Natural killer cell (primary cell): ENCODE measurements around the gene COG5. TPM values are rescaled to one million over a fixed set of nuclear protein-coding genes. Genes with fewer than 3 reads are reported as not detected.

Experiments
- ATAC-seq, 3 donors: fragments of 150-1000 bp in 2 of 3; fragments of 200-7000 bp in 1 of 3; cut with Tn5 transposase; 1 replicate in 1 of 3; 2 replicates in 2 of 3; pipeline ENCODE4 v1.10.0; 2021; ENCODE audit warnings: mild to moderate bottlenecking in 2 of 3, moderate library complexity in 2 of 3
- DNase-seq, 2 donors: peaks; one replicate each; pipeline versions ENCODE4 v3.0.0 to v3.0.0-alpha.2; 2013 to 2021; ENCODE audit warnings: mixed read lengths in 1 of 2
- H3K27ac ChIP-seq: one replicate; pipeline ENCODE4 v1.5.1; 2013; ENCODE audit warnings: mild to moderate bottlenecking, low read length
- H3K27me3 ChIP-seq: one replicate; pipeline ENCODE4 v1.6.1; 2013; ENCODE audit warnings: low read length; ENCODE audit not compliant: control insufficient read depth, insufficient read depth
- H3K36me3 ChIP-seq: one replicate; pipeline ENCODE4 v1.6.1; 2013; ENCODE audit warnings: low read length; ENCODE audit not compliant: control insufficient read depth, insufficient read depth
- H3K4me1 ChIP-seq: one replicate; pipeline ENCODE4 v1.6.1; 2013; ENCODE audit warnings: low read length; ENCODE audit not compliant: control insufficient read depth, insufficient read depth
- H3K4me3 ChIP-seq: one replicate; pipeline ENCODE4 v1.5.1; 2013; ENCODE audit warnings: low read length
- H3K9me3 ChIP-seq: one replicate; pipeline ENCODE4 v1.6.1; 2013; ENCODE audit warnings: low read length; ENCODE audit not compliant: control insufficient read depth, insufficient read depth
- H3K27ac Mint-ChIP-seq, 2 donors: one replicate each; pipeline ENCODE4 v1.8.0; 2022; ENCODE audit warnings: mild to moderate bottlenecking in 2 of 2, mixed read lengths in 2 of 2, moderate library complexity in 1 of 2
- H3K27me3 Mint-ChIP-seq, 2 donors: one replicate each; pipeline ENCODE4 v1.8.0; 2022; ENCODE audit warnings: low read depth in 2 of 2, mixed read lengths in 2 of 2
- H3K36me3 Mint-ChIP-seq: one replicate; pipeline ENCODE4 v1.8.0; 2022; ENCODE audit warnings: mixed read lengths
- H3K4me1 Mint-ChIP-seq, 2 donors: one replicate each; pipeline ENCODE4 v1.8.0; 2022; ENCODE audit warnings: mixed read lengths in 2 of 2
- H3K4me3 Mint-ChIP-seq: one replicate; pipeline ENCODE4 v1.8.0; 2022; ENCODE audit warnings: mild to moderate bottlenecking, moderate library complexity, mixed read lengths
- H3K9me3 Mint-ChIP-seq, 2 donors: one replicate each; pipeline ENCODE4 v1.8.0; 2022; ENCODE audit warnings: mixed read lengths in 2 of 2
- WGBS: methylation state at CpG from one replicate; pipeline ENCODE4 v1.1.7; 2013; ENCODE audit warnings: missing lambda C conversion rate; ENCODE audit not compliant: insufficient coverage; 5-methylcytosine and 5-hydroxymethylcytosine counted together
- intact Hi-C: fragments of 100-400 bp; cut with micrococcal nuclease; formaldehyde crosslinking; loops from one replicate; pipeline ENCODE4 v1.14.2; 2022
- total RNA-seq, 4 donors: library from RNA; stranded (reverse); fragments of 120-200 nt in 1 of 4; gene quantifications; one replicate each; pipeline versions ENCODE4 v1.2.3 to v1.2.4, GENCODE V29; 2013 to 2022
- TF ChIP-seq, protein P1 (sequence below): fragments of 200-600 bp; IDR thresholded peaks from one replicate; pipeline ENCODE4 v1.8.0; 2022; ENCODE audit warnings: antibody characterized with exemption

COG5 gene
- total RNA-seq, 3 donors from 2014 or later (not counting 1 experiment from before 2014, with no cell fraction given): 49.2 to 54.6 (median 54.2) TPM

GRCh38 chr7:107609811-107610261 lies 46.1 kb upstream of the COG5 start:
- Histone ChIP-seq H3K4me3 (no peak overlapping the region), H3K27me3 (no peaks in the 10 kb centered on the region), H3K36me3 (peaks cover 17% of the 10 kb centered on the region), H3K9me3 (no peaks in the 10 kb centered on the region), H3K27ac (no peak overlapping the region), H3K4me1 (no peaks in the 10 kb centered on the region)
- DNase-seq: no peak
- WGBS: 96% methylated on average over 3 of the region's 4 CpGs
- Mint-ChIP-seq H3K9me3 (no peaks in the 10 kb centered on the region), H3K4me3 (no peak overlapping the region), H3K27ac (no peak overlapping the region), H3K27me3 (no peaks in the 10 kb centered on the region), H3K4me1 (no peaks in the 10 kb centered on the region), H3K36me3 (no peaks in the 10 kb centered on the region)
- intact Hi-C loops: no loop called here
- TF ChIP-seq, protein P1, sequence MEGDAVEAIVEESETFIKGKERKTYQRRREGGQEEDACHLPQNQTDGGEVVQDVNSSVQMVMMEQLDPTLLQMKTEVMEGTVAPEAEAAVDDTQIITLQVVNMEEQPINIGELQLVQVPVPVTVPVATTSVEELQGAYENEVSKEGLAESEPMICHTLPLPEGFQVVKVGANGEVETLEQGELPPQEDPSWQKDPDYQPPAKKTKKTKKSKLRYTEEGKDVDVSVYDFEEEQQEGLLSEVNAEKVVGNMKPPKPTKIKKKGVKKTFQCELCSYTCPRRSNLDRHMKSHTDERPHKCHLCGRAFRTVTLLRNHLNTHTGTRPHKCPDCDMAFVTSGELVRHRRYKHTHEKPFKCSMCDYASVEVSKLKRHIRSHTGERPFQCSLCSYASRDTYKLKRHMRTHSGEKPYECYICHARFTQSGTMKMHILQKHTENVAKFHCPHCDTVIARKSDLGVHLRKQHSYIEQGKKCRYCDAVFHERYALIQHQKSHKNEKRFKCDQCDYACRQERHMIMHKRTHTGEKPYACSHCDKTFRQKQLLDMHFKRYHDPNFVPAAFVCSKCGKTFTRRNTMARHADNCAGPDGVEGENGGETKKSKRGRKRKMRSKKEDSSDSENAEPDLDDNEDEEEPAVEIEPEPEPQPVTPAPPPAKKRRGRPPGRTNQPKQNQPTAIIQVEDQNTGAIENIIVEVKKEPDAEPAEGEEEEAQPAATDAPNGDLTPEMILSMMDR: no peak
- ATAC-seq: no peak

DNA sequence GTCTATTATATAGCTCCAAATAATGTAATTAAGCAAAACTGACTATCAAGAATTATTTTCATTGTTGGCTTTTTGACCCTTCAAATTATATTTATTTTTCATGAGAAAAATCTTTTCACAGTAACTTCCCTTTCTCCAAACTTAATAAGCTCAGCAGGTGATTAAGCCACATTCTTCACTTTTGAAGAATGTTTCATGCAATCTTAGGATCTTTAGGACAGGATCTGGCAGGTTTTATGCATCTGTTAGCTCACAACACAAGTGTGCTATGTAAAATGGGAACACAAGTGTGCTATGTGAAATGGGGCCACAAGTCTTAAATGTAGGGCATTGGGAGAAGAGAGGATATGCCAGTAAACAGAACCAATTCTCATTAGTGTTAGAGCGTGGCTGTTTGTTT lies 42.6 kb upstream of the COG5 start:
- no peaks in the 10 kb centered on the region for H3K36me3 Mint-ChIP-seq
- Histone ChIP-seq H3K27me3 (no peaks in the 10 kb centered on the region), H3K27ac (no peak overlapping the region), H3K9me3 (no peaks in the 10 kb centered on the region), H3K4me1 (no peaks in the 10 kb centered on the region), H3K36me3 (peaks cover 5% of the 10 kb centered on the region), H3K4me3 (no peak overlapping the region)
- WGBS: 100% methylated on average over 1 of the region's 1 CpG
- DNase-seq: no peak
- no peak overlapping the region for H3K4me3 Mint-ChIP-seq
- intact Hi-C loops: no loop called here
- H3K4me1 Mint-ChIP-seq: no peaks in the 10 kb centered on the region
- no peak for ATAC-seq
- H3K27me3 Mint-ChIP-seq: no peaks in the 10 kb centered on the region
- H3K27ac Mint-ChIP-seq: no peak overlapping the region
- H3K9me3 Mint-ChIP-seq: no peaks in the 10 kb centered on the region
- TF ChIP-seq, protein P1: no peak

- intact Hi-C loops: no loop called here
- WGBS: 94% methylated on average over 2 of the region's 3 CpGs
- Mint-ChIP-seq H3K9me3 (no peaks in the 10 kb centered on the region), H3K4me1 (no peaks in the 10 kb centered on the region), H3K27ac (no peak overlapping the region), H3K4me3 (no peak overlapping the region), H3K36me3 (no peaks in the 10 kb centered on the region), H3K27me3 (no peaks in the 10 kb centered on the region)
- TF ChIP-seq, protein P1: no peak
- H3K36me3 ChIP-seq: peaks cover 8% of the 10 kb centered on the region
- H3K9me3 ChIP-seq: no peaks in the 10 kb centered on the region
- no peak for ATAC-seq
- no peak overlapping the region for H3K4me3 ChIP-seq
- no peaks in the 10 kb centered on the region for H3K4me1 ChIP-seq
- no peaks in the 10 kb centered on the region for H3K27me3 ChIP-seq
- H3K27ac ChIP-seq: no peak overlapping the region
- no peak for DNase-seq
Observed at GRCh38 chr7:107605218-107605815, 41.6 kb upstream of the COG5 start.

GRCh38 chr7:107600816-107601215 lies 37.1 kb upstream of the COG5 start:
- TF ChIP-seq, protein P1: no peak
- no peaks in the 10 kb centered on the region for H3K9me3 Mint-ChIP-seq
- Histone ChIP-seq H3K36me3 (peaks cover 10% of the 10 kb centered on the region), H3K9me3 (no peaks in the 10 kb centered on the region), H3K27me3 (no peaks in the 10 kb centered on the region), H3K4me1 (no peaks in the 10 kb centered on the region), H3K27ac (no peak overlapping the region), H3K4me3 (no peak overlapping the region)
- H3K4me1 Mint-ChIP-seq: no peaks in the 10 kb centered on the region
- ATAC-seq (no peak), DNase-seq (no peak)
- no peaks in the 10 kb centered on the region for H3K36me3 Mint-ChIP-seq
- no peak overlapping the region for H3K27ac Mint-ChIP-seq
- intact Hi-C loops: no loop called here
- no CpG with 5 or more reads among the region's 2 CpGs for WGBS
- H3K4me3 Mint-ChIP-seq: no peak overlapping the region
- no peaks in the 10 kb centered on the region for H3K27me3 Mint-ChIP-seq
